Glutamatergic neuron (in vitro differentiated cells): ENCODE data around the gene BACH2. TPM values are rescaled to one million over a fixed set of nuclear protein-coding genes. Genes with fewer than 3 reads are reported as not detected.

Source experiments
- DNase-seq: peaks from one replicate; pipeline ENCODE4 v3.0.0; 2022
- H3K27ac Mint-ChIP-seq: one replicate; pipeline ENCODE4 v1.8.0; 2020; ENCODE audit warnings: mild to moderate bottlenecking, mixed read lengths, inconsistent platforms; ENCODE audit not compliant: unreplicated experiment
- H3K27me3 Mint-ChIP-seq: one replicate; pipeline ENCODE4 v1.8.0; 2020; ENCODE audit warnings: mild to moderate bottlenecking, moderate library complexity, mixed read lengths, inconsistent platforms; ENCODE audit not compliant: unreplicated experiment
- H3K36me3 Mint-ChIP-seq: one replicate; pipeline ENCODE4 v1.8.0; 2020; ENCODE audit warnings: mild to moderate bottlenecking, mixed read lengths, inconsistent platforms; ENCODE audit not compliant: unreplicated experiment
- H3K4me1 Mint-ChIP-seq: one replicate; pipeline ENCODE4 v1.8.0; 2020; ENCODE audit warnings: mild to moderate bottlenecking, low read depth, mixed read lengths, inconsistent platforms; ENCODE audit not compliant: unreplicated experiment
- H3K4me3 Mint-ChIP-seq: one replicate; pipeline ENCODE4 v1.8.0; 2020; ENCODE audit warnings: mild to moderate bottlenecking, mixed read lengths, inconsistent platforms; ENCODE audit not compliant: unreplicated experiment
- H3K9me3 Mint-ChIP-seq: one replicate; pipeline ENCODE4 v1.8.0; 2020; ENCODE audit warnings: mild to moderate bottlenecking, moderate library complexity, mixed read lengths, inconsistent platforms; ENCODE audit not compliant: unreplicated experiment
- CTCF ChIP-seq: fragments of 200-600 bp; sonication (generic); IDR thresholded peaks from one replicate; pipeline ENCODE4 v1.5.0; 2021; ENCODE audit not compliant: partially characterized antibody, unreplicated experiment
- total RNA-seq: library from RNA; stranded (reverse); fragmentation: NEBNext Ultra II Directional; extraction: Animal tissue kit (Norgen Biotek cat#: 25700); gene quantifications from one replicate; pipeline ENCODE4 v1.2.1, GENCODE V29; 2021; ENCODE audit not compliant: unreplicated experiment

The BACH2 gene
- total RNA-seq, 1 donor from 2014 or later = 96.4 TPM

GRCh38 chr6:89999154-89999553, 297.5 kb downstream of the BACH2 start:
- Mint-ChIP-seq H3K27me3 (no peaks in the 10 kb centered on the region), H3K4me3 (no peak overlapping the region), H3K9me3 (peaks cover 2% of the 10 kb centered on the region), H3K4me1 (no peaks in the 10 kb centered on the region), H3K27ac (no peak overlapping the region), H3K36me3 (no peaks in the 10 kb centered on the region)
- no peak for TF ChIP-seq CTCF
- DNase-seq = no peak

DNA sequence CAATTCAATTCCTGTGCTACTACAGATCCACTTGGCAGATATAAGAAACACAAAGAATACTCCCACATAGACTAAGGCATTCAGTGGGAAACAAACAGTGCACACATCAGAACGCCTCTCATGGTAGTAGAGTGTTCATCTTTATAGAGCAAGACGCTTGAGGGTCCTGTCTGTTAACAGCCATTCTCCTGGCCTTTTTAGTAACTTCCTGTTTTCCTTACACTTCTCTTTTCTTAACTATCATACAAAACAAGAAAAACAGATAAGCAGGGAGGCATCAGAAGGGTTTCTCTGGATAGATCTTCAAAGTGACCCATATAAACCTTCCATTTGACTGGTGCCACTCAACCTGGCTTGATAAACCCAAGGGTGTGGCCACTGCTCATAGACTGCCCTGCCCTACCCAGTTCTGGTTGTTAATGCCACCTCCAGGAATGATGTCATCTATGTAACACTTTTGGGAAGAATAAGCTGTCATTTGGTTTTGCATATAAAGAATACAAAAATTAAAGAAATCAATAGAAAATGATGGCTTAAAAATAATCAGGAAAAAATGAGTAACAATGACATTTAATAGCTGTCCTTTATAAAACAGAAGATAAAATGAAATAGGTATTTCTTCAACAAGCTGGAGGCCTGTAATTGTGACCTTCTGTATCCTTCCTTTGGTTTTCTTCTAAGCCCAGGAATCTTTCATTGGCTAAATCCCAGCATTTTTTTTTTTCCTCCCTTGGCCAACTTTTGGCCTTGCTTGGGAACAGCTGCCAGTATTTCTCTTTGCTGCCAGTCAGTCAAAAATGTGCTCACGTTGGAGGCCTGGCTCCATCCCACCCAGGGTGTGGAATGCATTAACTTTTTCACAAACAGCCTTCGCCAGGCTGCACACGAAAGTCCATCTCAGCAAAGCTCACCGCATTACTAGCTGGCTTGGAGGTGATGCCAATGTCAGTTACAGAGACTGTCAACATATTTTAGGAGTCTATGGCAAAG, 298.9 kb downstream of the BACH2 start:
- Mint-ChIP-seq H3K36me3 (no peaks in the 10 kb centered on the region), H3K27ac (no peak overlapping the region)

DNA sequence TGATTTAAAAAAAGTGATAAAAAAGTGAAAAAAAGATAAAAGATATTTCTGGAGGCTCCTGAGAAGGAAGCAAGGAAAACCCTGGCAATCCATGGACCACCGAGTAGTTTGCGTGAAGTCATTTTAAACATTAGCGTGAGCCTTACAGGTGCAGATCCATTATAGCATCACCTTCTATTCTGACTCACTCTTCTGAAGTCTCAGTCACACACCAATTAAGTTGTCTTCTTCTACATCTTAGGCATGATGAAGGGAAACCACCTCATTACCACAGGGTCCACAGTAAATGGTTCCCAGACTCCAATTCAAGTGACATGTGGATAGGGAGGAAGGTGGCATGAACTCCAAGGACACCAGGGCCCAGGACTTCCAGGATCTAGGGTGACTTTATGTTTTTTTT, 303.2 kb downstream of the BACH2 start:
- H3K27me3 Mint-ChIP-seq = peaks cover 4% of the 10 kb centered on the region
- H3K4me1 Mint-ChIP-seq = no peaks in the 10 kb centered on the region
- no peak for TF ChIP-seq CTCF
- peaks cover 2% of the 10 kb centered on the region for H3K9me3 Mint-ChIP-seq
- no peak overlapping the region for H3K27ac Mint-ChIP-seq
- DNase-seq = no peak
- no peaks in the 10 kb centered on the region for H3K36me3 Mint-ChIP-seq
- no peak overlapping the region for H3K4me3 Mint-ChIP-seq

More for the DNA sequence above, 298.9 kb downstream of the BACH2 start:
- Mint-ChIP-seq H3K27me3 (no peaks in the 10 kb centered on the region), H3K9me3 (peaks cover 2% of the 10 kb centered on the region), H3K4me1 (no peaks in the 10 kb centered on the region), H3K4me3 (no peak overlapping the region)
- DNase-seq = no peak
- TF ChIP-seq CTCF = no peak

GRCh38 chr6:89992818-89993217, 303.8 kb downstream of the BACH2 start:
- H3K9me3 Mint-ChIP-seq = peaks cover 2% of the 10 kb centered on the region
- H3K36me3 Mint-ChIP-seq = no peaks in the 10 kb centered on the region
- H3K4me1 Mint-ChIP-seq = peaks cover 3% of the 10 kb centered on the region
- H3K27ac Mint-ChIP-seq = no peak overlapping the region
- TF ChIP-seq CTCF = no peak
- no peak for DNase-seq
- H3K27me3 Mint-ChIP-seq = peaks cover 4% of the 10 kb centered on the region
- no peak overlapping the region for H3K4me3 Mint-ChIP-seq

GRCh38 chr6:89989742-89990141, 306.9 kb downstream of the BACH2 start:
- Mint-ChIP-seq H3K4me3 (no peak overlapping the region), H3K4me1 (peaks cover 32% of the 10 kb centered on the region), H3K9me3 (peaks cover 13% of the 10 kb centered on the region), H3K27ac (no peak overlapping the region), H3K27me3 (peaks cover 14% of the 10 kb centered on the region), H3K36me3 (no peaks in the 10 kb centered on the region)
- DNase-seq = no peak
- no peak for TF ChIP-seq CTCF
